Measurements from ENCODE around the gene AGAP3.
A peak's percentile ranks its signal among the peaks of the same experiment; 100 is the strongest.

Gene AGAP3

GRCh38 chr7:151053096-151053495 lies 33.2 kb upstream of the AGAP3 start:
- DNase-seq (ENCODE audit: low read depth in 2 of 2): no peak
- no peak overlapping the region for H3K4me3 ChIP-seq (replicated peaks in 1 of 2; ENCODE audit: low read depth in 2 of 2, low read length in 2 of 2)

GRCh38 chr7:151053751-151054150 lies 32.5 kb upstream of the AGAP3 start:
- no peak for DNase-seq (ENCODE audit: low read depth in 2 of 2)
- no peak for TF ChIP-seq CTCF (IDR thresholded peaks at IDR 0.05; ENCODE audit: low read depth, low read length)
- H3K4me3 ChIP-seq (replicated peaks in 1 of 2; ENCODE audit: low read depth in 2 of 2, low read length in 2 of 2): no peak overlapping the region

More at GRCh38 chr7:151053096-151053495, 33.2 kb upstream of the AGAP3 start:
- no peak for TF ChIP-seq CTCF (IDR thresholded peaks at IDR 0.05; ENCODE audit: low read depth, low read length)

DNA sequence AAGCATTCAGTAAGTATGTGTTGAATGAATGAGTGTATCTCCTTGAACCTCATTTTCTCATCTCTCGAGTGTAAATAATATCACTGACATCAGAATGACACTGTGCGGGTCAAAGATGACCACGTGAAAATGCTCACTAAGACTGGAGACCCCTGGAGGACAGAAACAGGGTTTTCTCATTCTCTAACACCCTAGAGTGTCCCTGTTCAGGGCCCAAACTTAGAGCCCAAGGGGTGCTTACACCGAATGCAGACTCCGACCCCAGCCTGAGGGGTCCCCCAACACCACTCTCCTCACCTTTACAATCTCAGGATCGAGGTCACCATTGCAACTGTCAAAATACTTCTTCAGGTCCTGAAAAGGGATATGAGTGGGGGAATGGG lies 30.0 kb upstream of the AGAP3 start:
- H3K4me3 ChIP-seq (replicated peaks in 1 of 2; ENCODE audit: low read depth in 2 of 2, low read length in 2 of 2): no peak overlapping the region
- no peak for DNase-seq (ENCODE audit: low read depth in 2 of 2)
- no peak for TF ChIP-seq CTCF (IDR thresholded peaks at IDR 0.05; ENCODE audit: low read depth, low read length)

DNA sequence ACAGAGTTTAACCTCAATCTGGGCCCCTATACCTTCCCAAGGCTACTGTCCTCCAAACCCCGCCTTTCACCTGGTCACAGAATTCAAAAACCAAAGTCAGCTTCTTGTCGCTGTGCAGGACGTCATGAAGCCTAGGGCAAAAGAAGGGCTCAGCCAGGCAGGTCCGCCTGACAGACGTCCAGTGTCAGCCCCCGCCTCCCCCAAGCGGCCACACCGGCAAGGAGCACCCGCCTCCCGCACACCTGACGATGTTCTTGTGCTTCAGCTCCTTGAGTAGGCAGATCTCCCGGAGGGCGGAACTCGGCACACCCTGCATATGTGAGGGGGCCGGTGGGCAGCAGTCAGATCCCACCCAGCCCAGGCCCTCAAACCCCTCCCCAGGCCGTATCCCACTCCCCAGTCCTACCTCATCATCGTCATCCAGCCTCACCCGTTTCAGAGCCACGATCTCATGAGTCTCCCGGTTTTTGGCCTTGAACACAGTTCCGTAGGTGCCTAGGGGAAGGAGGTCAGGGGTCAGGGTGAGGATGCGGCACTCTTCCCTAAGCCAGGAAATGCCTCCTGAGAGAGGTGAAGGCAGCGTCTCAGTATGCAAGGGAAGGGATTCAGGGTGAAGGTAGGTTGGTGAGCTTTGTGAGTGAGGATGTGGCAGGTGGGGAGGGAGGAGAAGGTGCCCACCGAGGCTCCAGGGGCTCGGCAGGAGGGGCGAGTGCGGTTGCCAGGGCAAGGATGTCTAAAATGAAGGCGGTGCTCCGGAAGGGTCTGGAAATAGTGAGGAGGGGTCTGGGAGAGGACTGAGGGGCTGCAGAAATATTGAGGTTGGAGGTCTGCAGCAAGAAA lies 29.4 kb upstream of the AGAP3 start:
- DNase-seq (ENCODE audit: low read depth in 2 of 2): no peak
- peak overlapping the region; percentile 69 to 73 for H3K4me3 ChIP-seq (replicated peaks in 1 of 2; ENCODE audit: low read depth in 2 of 2, low read length in 2 of 2)
- TF ChIP-seq CTCF (IDR thresholded peaks at IDR 0.05; ENCODE audit: low read depth, low read length): no peak

DNA sequence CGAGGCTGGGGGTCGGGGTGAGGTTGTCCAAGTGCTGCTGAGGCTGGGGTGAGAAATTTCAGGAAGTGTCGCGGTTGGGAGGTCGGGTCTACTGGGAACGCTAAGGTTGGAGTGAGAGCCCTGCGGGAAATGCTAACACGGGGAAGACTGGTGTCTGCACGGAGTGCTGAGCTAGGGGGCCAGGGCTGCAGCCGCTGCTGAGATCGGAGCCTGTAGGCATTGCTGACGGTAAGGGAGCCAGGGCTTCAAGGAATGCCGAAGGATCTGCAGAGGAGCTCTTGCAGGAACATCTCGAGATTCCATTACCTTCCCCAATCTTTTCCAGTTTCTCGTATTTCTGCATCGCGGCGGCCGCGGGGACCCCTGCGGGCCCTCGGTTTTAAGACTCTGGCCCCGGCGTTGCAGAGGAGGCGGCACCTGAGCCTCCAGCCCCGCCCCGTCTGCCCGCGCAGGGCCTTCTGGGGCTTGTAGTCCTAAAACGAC lies 28.7 kb upstream of the AGAP3 start, which contains the start of gene CDK5:
Gene CDK5, minus strand, starts transcription at position 392 of the 483 bp plus-strand sequence. Its CDS starts 49 bp downstream, at position 343.
- H3K4me3 ChIP-seq (replicated peaks in 1 of 2; ENCODE audit: low read depth in 2 of 2, low read length in 2 of 2): peak within 1 kb of the TSS; percentile 69 to 73
- no peak for DNase-seq (ENCODE audit: low read depth in 2 of 2)
- TF ChIP-seq CTCF (IDR thresholded peaks at IDR 0.05; ENCODE audit: low read depth, low read length): no peak

DNA sequence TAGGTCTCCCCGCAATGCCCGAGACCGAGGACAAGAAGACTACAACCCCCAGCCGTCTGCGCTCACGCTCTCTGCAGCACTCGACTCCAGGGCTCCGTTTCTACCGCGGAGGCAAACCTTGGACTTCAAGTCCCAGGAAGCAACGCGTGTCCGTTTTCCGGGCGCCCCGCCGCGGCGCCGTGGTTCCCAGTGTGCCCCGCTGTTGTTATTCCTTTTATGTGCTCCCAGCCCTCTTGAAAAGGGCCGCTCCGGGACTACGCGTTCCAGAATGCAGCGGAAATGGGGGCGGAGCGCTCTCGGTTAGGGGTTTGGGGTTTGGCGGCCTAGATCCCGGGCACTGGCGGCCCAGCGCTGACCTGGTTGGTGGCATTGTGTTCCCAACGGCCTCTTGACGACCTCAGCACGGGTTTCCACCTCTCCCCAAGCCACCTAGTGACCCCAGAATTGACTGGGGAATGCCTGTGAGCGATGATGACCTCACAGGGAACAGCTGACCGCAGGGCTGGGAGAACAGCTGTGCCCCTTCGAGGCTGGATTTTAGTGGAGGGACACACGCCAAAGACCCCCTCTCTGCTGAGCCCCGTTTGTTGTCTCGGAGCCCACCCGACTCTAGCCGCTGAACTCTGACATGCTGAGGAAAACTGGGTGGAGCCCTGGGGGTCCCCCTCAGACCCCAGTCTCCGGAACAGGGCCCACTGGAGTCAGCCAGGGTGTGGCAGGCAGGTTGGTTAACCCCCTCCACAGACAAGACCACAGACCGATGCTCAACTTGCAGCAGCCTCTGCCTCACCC lies 28.1 kb upstream of the AGAP3 start:
- DNase-seq (ENCODE audit: low read depth in 2 of 2): peak; percentile 100
- H3K4me3 ChIP-seq (replicated peaks in 1 of 2; ENCODE audit: low read depth in 2 of 2, low read length in 2 of 2): peak overlapping the region; percentile 69 to 73
- no peak for TF ChIP-seq CTCF (IDR thresholded peaks at IDR 0.05; ENCODE audit: low read depth, low read length)
